Peyer's patch (tissue), 4 donors: ENCODE results near the gene CBARP. TPM values are rescaled to one million over a fixed set of nuclear protein-coding genes. Genes with fewer than 3 reads are reported as not detected.

Experiments
- DNase-seq, 3 donors: peaks; one replicate each; pipeline ENCODE4 v3.0.0-alpha.2; 2017 to 2019
- H3K27ac ChIP-seq, 4 donors: fragments of 200-600 bp; sonication (generic); one replicate each; pipeline ENCODE4 v1.5.1; 2016 to 2019
- H3K27me3 ChIP-seq, 2 donors: fragments of 200-600 bp; sonication (generic); one replicate each; pipeline ENCODE4 v1.5.1; 2019
- H3K36me3 ChIP-seq, 3 donors: fragments of 200-600 bp; sonication (generic); one replicate each; pipeline ENCODE4 v1.5.1; 2016 to 2019
- H3K4me1 ChIP-seq, 4 donors: fragments of 200-600 bp; sonication (generic); one replicate each; pipeline ENCODE4 v1.5.1; 2016 to 2019
- H3K4me3 ChIP-seq, 4 donors: fragments of 200-600 bp; sonication (generic); 1 replicate in 3 of 4; 2 replicates in 1 of 4; pipeline ENCODE4 v1.5.1; 2016 to 2019; ENCODE audit warnings: mild to moderate bottlenecking in 1 of 4
- H3K9me3 ChIP-seq, 4 donors: fragments of 200-600 bp; sonication (generic); one replicate each; pipeline ENCODE4 v1.5.1; 2016 to 2019; ENCODE audit warnings: mild to moderate bottlenecking in 1 of 4
- POLR2A ChIP-seq, 2 donors: fragments of 450-650 bp; IDR thresholded peaks; one replicate each; pipeline ENCODE4 v1.5.1; 2017; ENCODE audit warnings: antibody characterized with exemption in 2 of 2, mild to moderate bottlenecking in 2 of 2, moderate library complexity in 2 of 2
- total RNA-seq, 4 donors: library from RNA; depleted of rRNA; stranded (reverse); fragments of >200 nt; gene quantifications; one replicate each; pipeline ENCODE4 v1.1.0, GENCODE V29; 2016

Gene CBARP
- total RNA-seq, 4 donors from 2014 or later = 1.9 TPM; not detected in 3

- TF ChIP-seq POLR2A (IDR thresholded peaks at IDR 0.05) = no peak
- peak in 1 of 3 donors; percentile 61 for DNase-seq
- no peaks in the 10 kb centered on the region for H3K36me3 ChIP-seq
- H3K9me3 ChIP-seq = no peaks in the 10 kb centered on the region
- peak overlapping the region in 1 of 4 donors; percentile 14 for H3K27ac ChIP-seq
- no peaks in the 10 kb centered on the region for H3K27me3 ChIP-seq
- no peak overlapping the region for H3K4me3 ChIP-seq
- peaks cover 0 to 26% (median 7%) of the 10 kb centered on the region in 4 donors for H3K4me1 ChIP-seq
Observed at GRCh38 chr19:1181606-1182005, 56.2 kb downstream of the CBARP start.

Other genes with a start within 250 kb of the CBARP start
- not detected for gene GRIN3B, start 237.6 kb downstream of the CBARP start, total RNA-seq
- 100 to 1,000 TPM; 287 to 409 (median 366) TPM for gene TMEM259, start 216.9 kb downstream of the CBARP start, total RNA-seq
- not detected for gene RNU6-2, start 216.5 kb downstream of the CBARP start, total RNA-seq
- 10 to 100 TPM; 20.6 to 47.0 (median 22.6) TPM for gene CNN2, start 211.4 kb downstream of the CBARP start, total RNA-seq
- gene ABCA7, start 197.9 kb downstream of the CBARP start, total RNA-seq = 100 to 1,000 TPM in 1 of 4 donors, 10 to 100 TPM in 3; 30.1 to 162 (median 72.1) TPM
- gene ARHGAP45, start 170.8 kb downstream of the CBARP start, total RNA-seq = 100 to 1,000 TPM in 2 of 4 donors, 10 to 100 TPM in 2; 82.6 to 187 (median 118) TPM
- 100 to 1,000 TPM in 2 of 4 donors, 10 to 100 TPM in 2; 74.3 to 107 (median 96.9) TPM for gene POLR2E, start 142.6 kb downstream of the CBARP start, total RNA-seq
- 100 to 1,000 TPM; 258 to 493 (median 326) TPM for gene GPX4, start 134.0 kb downstream of the CBARP start, total RNA-seq
- gene SBNO2, start 63.7 kb downstream of the CBARP start, total RNA-seq = 10 to 100 TPM; 26.4 to 71.0 (median 57.8) TPM
- gene STK11, start 32.2 kb downstream of the CBARP start, total RNA-seq = 100 to 1,000 TPM in 3 of 4 donors, 10 to 100 TPM in 1; 98.4 to 135 (median 117) TPM
- gene ATP5F1D, start 3.7 kb upstream of the CBARP start, total RNA-seq = 100 to 1,000 TPM in 3 of 4 donors, 10 to 100 TPM in 1; 88.3 to 299 (median 206) TPM
- 100 to 1,000 TPM in 1 of 4 donors, 10 to 100 TPM in 3; 34.7 to 205 (median 98.9) TPM for gene MIDN, start 10.6 kb upstream of the CBARP start, total RNA-seq
- gene CIRBP, start 31.3 kb upstream of the CBARP start, total RNA-seq = 100 to 1,000 TPM; 258 to 623 (median 458) TPM
- gene FAM174C, start 37.5 kb upstream of the CBARP start, total RNA-seq = 10 to 100 TPM; 39.6 to 87.7 (median 80.0) TPM
- 10 to 100 TPM; 21.5 to 34.1 (median 32.3) TPM for gene EFNA2, start 47.9 kb upstream of the CBARP start, total RNA-seq
- gene NDUFS7, start 145.9 kb upstream of the CBARP start, total RNA-seq = 100 to 1,000 TPM in 3 of 4 donors, 10 to 100 TPM in 1; 99.9 to 165 (median 156) TPM
- gene GAMT, start 163.5 kb upstream of the CBARP start, total RNA-seq = 1 to 10 TPM in 2 of 4 donors, not detected in 2; 2.5 to 3.1 TPM
- gene DAZAP1, start 169.6 kb upstream of the CBARP start, total RNA-seq = 10 to 100 TPM; 37.5 to 90.9 (median 58.2) TPM
- 1,000 to 10,000 TPM; 1,044 to 1,915 (median 1,354) TPM for gene RPS15, start 200.4 kb upstream of the CBARP start, total RNA-seq
- under 1 TPM in 3 of 4 donors, not detected in 1; 0.18 to 0.76 (median 0.27) TPM for gene APC2, start 212.1 kb upstream of the CBARP start, total RNA-seq
- 10 to 100 TPM; 35.5 to 68.5 (median 61.9) TPM for gene C19orf25, start 241.2 kb upstream of the CBARP start, total RNA-seq